ENCODE measurements around the gene ENHO.

- TF ChIP-seq CTCF (IDR thresholded peaks at IDR 0.05) (no peak), POLR2AphosphoS5 (IDR thresholded peaks at IDR 0.05) (no peak)
Measured at GRCh38 chr9:34486572-34486971, 36.2 kb downstream of the ENHO start.
